HL-60 (cell line): ENCODE results near the gene RNGTT.

Experiments used
- CTCF ChIP-seq: IDR thresholded peaks from one replicate; pipeline ENCODE4 v1.5.1; 2011; ENCODE audit warnings: low read length, control low read depth, inconsistent platforms; ENCODE audit not compliant: insufficient read depth
- POLR2AphosphoS5 ChIP-seq: IDR thresholded peaks from 2 replicates; pipeline ENCODE4 v1.6.1; 2012; ENCODE audit warnings: low read depth

GRCh38 chr6:88953550-88954386, 9.7 kb downstream of the RNGTT start:
- TF ChIP-seq CTCF = no peak
- TF ChIP-seq POLR2AphosphoS5 = no peak
